Hepatocyte (in vitro differentiated cells): ENCODE results near the gene B3GAT1.

ENCODE experiments used
- CTCF ChIP-seq: fragments of 200-600 bp; sonication (generic); IDR thresholded peaks from 2 replicates; pipeline ENCODE4 v1.5.1; 2016; ENCODE audit warnings: antibody characterized with exemption, mild to moderate bottlenecking; ENCODE audit not compliant: poor library complexity
- EZH2 ChIP-seq: fragments of 200-600 bp; sonication (generic); IDR thresholded peaks from 2 replicates; pipeline ENCODE4 v1.6.1; 2016; ENCODE audit warnings: antibody characterized with exemption, mild to moderate bottlenecking, borderline replicate concordance
- EZH2phosphoT487 ChIP-seq: fragments of 200-600 bp; sonication (generic); IDR thresholded peaks from one replicate; pipeline ENCODE4 v1.6.1; 2018; ENCODE audit warnings: antibody characterized with exemption, mild to moderate bottlenecking, low read depth, moderate library complexity; ENCODE audit not compliant: unreplicated experiment, severe bottlenecking

GRCh38 chr11:134450186-134450585 is 38.1 kb upstream of the B3GAT1 start:
- TF ChIP-seq CTCF: no peak
- TF ChIP-seq EZH2: no peak
- no peak for TF ChIP-seq EZH2phosphoT487
